SU-DHL-6 (cell line): ENCODE results near the gene PKD1L1.

Experiments used
- CTCF ChIP-seq: fragments of 200-600 bp; sonication (generic); IDR thresholded peaks from one replicate; pipeline ENCODE4 v1.5.1; 2017; ENCODE audit warnings: antibody characterized with exemption, mild to moderate bottlenecking, low read length, moderate library complexity; ENCODE audit not compliant: insufficient read depth, poor library complexity, severe bottlenecking
- EZH2phosphoT487 ChIP-seq: fragments of 200-600 bp; sonication (generic), shearing (Covaris generic); conservative IDR thresholded peaks from 2 replicates; pipeline ENCODE4 v1.6.1; 2018; ENCODE audit warnings: mild to moderate bottlenecking, antibody characterized with exemption, low read length, moderate library complexity, mixed read lengths

GRCh38 chr7:47932466-47933037 is 15.7 kb downstream of the PKD1L1 start:
- TF ChIP-seq CTCF (no peak), EZH2phosphoT487 (no peak)
